ENCODE measurements around the gene ECT2L. TPM values are rescaled to one million over a fixed set of nuclear protein-coding genes. Genes with fewer than 3 reads are reported as not detected.

The ECT2L gene
- total and polyA plus RNA-seq, 4 donors = 2.1 to 15.3 (median 8.7) TPM

GRCh38 chr6:138847884-138848283 is 52.0 kb downstream of the ECT2L start:
- Histone ChIP-seq H3K27me3 (ENCODE audit: control insufficient read depth in 3 of 3, insufficient read depth in 3 of 3, low read length in 2 of 3) (no peaks in the 10 kb centered on the region), H3K4me1 (ENCODE audit: control insufficient read depth in 5 of 5, insufficient read depth in 5 of 5, low read length in 5 of 5) (peaks cover 0 to 9% (median 0%) of the 10 kb centered on the region in 5 donors), H3K9ac (ENCODE audit: insufficient read depth in 1 of 2, low read length in 2 of 2) (no peak overlapping the region), H3K27ac (ENCODE audit: low read depth in 1 of 2, low read length in 1 of 2) (no peak overlapping the region), H3K36me3 (ENCODE audit: control insufficient read depth in 4 of 4, insufficient read depth in 4 of 4, low read length in 4 of 4) (no peaks in the 10 kb centered on the region), H3K4me3 (no peak overlapping the region), H3K9me3 (ENCODE audit: control insufficient read depth in 4 of 4, insufficient read depth in 3 of 4, low read length in 3 of 4) (no peaks in the 10 kb centered on the region)
- 85% methylated on average over 4 of the region's 4 CpGs for WGBS, 2 donors
- ATAC-seq (ENCODE audit: insufficient read depth, low FRiP score) (no peak), DNase-seq (no peak)
- TF ChIP-seq CTCF (IDR thresholded peaks at IDR 0.05; ENCODE audit: control extremely low read depth, extremely low read depth) = no peak

GRCh38 chr6:138848461-138848860 is 52.6 kb downstream of the ECT2L start:
- Histone ChIP-seq H3K9ac (ENCODE audit: insufficient read depth in 1 of 2, low read length in 2 of 2) (no peak overlapping the region), H3K36me3 (ENCODE audit: control insufficient read depth in 4 of 4, insufficient read depth in 4 of 4, low read length in 4 of 4) (no peaks in the 10 kb centered on the region), H3K4me3 (no peak overlapping the region), H3K27ac (ENCODE audit: low read depth in 1 of 2, low read length in 1 of 2) (no peak overlapping the region), H3K27me3 (ENCODE audit: control insufficient read depth in 3 of 3, insufficient read depth in 3 of 3, low read length in 2 of 3) (no peaks in the 10 kb centered on the region), H3K4me1 (ENCODE audit: control insufficient read depth in 5 of 5, insufficient read depth in 5 of 5, low read length in 5 of 5) (peaks cover 0 to 9% (median 0%) of the 10 kb centered on the region in 5 donors), H3K9me3 (ENCODE audit: control insufficient read depth in 4 of 4, insufficient read depth in 3 of 4, low read length in 3 of 4) (no peaks in the 10 kb centered on the region)
- DNase-seq = no peak
- no peak for TF ChIP-seq CTCF (IDR thresholded peaks at IDR 0.05; ENCODE audit: control extremely low read depth, extremely low read depth)
- 82 to 94% methylated on average over 4 of the region's 4 CpGs for WGBS, 2 donors
- no peak for ATAC-seq (ENCODE audit: insufficient read depth, low FRiP score)

- no peak overlapping the region for H3K27ac ChIP-seq (ENCODE audit: low read depth in 1 of 2, low read length in 1 of 2)
- H3K36me3 ChIP-seq (ENCODE audit: control insufficient read depth in 4 of 4, insufficient read depth in 4 of 4, low read length in 4 of 4) = no peaks in the 10 kb centered on the region
- WGBS, 2 donors = 66 to 72% methylated on average over 6 of the region's 6 CpGs
- no peaks in the 10 kb centered on the region for H3K9me3 ChIP-seq (ENCODE audit: control insufficient read depth in 4 of 4, insufficient read depth in 3 of 4, low read length in 3 of 4)
- H3K4me1 ChIP-seq (ENCODE audit: control insufficient read depth in 5 of 5, insufficient read depth in 5 of 5, low read length in 5 of 5) = no peaks in the 10 kb centered on the region
- no peak overlapping the region for H3K9ac ChIP-seq (ENCODE audit: insufficient read depth in 1 of 2, low read length in 2 of 2)
- no peak for ATAC-seq (ENCODE audit: insufficient read depth, low FRiP score)
- H3K27me3 ChIP-seq (ENCODE audit: control insufficient read depth in 3 of 3, insufficient read depth in 3 of 3, low read length in 2 of 3) = no peaks in the 10 kb centered on the region
- no peak for TF ChIP-seq CTCF (IDR thresholded peaks at IDR 0.05; ENCODE audit: control extremely low read depth, extremely low read depth)
- DNase-seq = no peak
- no peak overlapping the region for H3K4me3 ChIP-seq
Measured at GRCh38 chr6:138849791-138850190, 53.9 kb downstream of the ECT2L start.

- WGBS, 2 donors = 80 to 81% methylated on average over 6 of the region's 6 CpGs
- Histone ChIP-seq H3K27ac (ENCODE audit: low read depth in 1 of 2, low read length in 1 of 2) (no peak overlapping the region), H3K9me3 (ENCODE audit: control insufficient read depth in 4 of 4, insufficient read depth in 3 of 4, low read length in 3 of 4) (no peaks in the 10 kb centered on the region), H3K4me3 (no peak overlapping the region), H3K27me3 (ENCODE audit: control insufficient read depth in 3 of 3, insufficient read depth in 3 of 3, low read length in 2 of 3) (no peaks in the 10 kb centered on the region), H3K36me3 (ENCODE audit: control insufficient read depth in 4 of 4, insufficient read depth in 4 of 4, low read length in 4 of 4) (no peaks in the 10 kb centered on the region), H3K9ac (ENCODE audit: insufficient read depth in 1 of 2, low read length in 2 of 2) (no peak overlapping the region), H3K4me1 (ENCODE audit: control insufficient read depth in 5 of 5, insufficient read depth in 5 of 5, low read length in 5 of 5) (no peaks in the 10 kb centered on the region)
- TF ChIP-seq CTCF (IDR thresholded peaks at IDR 0.05; ENCODE audit: control extremely low read depth, extremely low read depth) = no peak
- no peak for DNase-seq
- no peak for ATAC-seq (ENCODE audit: insufficient read depth, low FRiP score)
Measured at GRCh38 chr6:138856654-138857053, 60.8 kb downstream of the ECT2L start.
